Hypothalamus (tissue), 51 donors: ENCODE data around the gene PLA2G2C.
"Not testable (repeated sequence)": the region's sequence is repeated elsewhere in the genome, so short reads cannot be mapped to it uniquely, and the experiment has no call there.

ENCODE experiments used
- DNase-seq, 51 donors: peaks; one replicate each; lab custom pipeline; 2025; lab: John Stamatoyannopoulos, UW

The PLA2G2C gene

DNA sequence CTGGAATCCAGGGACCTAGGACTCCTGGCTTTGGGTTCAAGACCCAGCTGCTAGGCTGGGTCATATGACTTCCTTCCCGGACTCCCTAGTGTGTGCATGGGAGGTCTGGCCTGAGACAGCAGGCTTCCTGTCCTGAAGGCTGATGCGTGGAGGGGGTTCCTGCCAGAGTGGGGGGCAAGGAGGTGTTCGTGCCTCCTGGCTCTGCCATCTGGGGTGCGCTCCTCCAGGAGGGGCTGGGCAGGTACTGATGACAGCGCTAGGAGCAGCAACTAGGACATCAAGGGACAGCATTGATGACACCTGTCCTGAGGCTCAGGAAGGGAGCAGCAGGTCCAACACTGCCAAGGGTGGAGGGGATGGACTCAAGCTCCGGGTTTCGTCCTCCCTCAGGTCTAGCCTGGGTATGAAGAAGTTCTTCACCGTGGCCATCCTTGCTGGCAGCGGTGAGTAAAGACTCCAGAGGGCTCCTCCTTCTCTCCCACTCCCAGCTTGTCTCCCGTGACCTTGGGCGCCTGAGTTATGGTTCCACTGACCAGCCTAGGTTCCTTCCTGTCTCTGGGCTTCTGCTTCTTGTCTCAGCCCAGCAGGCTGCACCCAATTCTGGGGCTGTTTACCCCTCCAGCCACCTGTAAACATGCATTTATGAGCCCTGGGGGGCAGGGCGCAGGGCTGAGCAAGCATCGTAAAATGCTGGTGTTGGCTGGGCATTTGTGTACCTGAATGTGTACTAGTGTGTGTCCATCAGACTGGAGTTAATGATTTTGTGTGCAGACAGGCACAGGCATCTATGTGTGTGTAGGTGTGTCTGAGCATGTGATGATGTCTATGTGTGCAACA, 46.3 kb downstream of the PLA2G2C start:
- DNase-seq, result no peak

DNA sequence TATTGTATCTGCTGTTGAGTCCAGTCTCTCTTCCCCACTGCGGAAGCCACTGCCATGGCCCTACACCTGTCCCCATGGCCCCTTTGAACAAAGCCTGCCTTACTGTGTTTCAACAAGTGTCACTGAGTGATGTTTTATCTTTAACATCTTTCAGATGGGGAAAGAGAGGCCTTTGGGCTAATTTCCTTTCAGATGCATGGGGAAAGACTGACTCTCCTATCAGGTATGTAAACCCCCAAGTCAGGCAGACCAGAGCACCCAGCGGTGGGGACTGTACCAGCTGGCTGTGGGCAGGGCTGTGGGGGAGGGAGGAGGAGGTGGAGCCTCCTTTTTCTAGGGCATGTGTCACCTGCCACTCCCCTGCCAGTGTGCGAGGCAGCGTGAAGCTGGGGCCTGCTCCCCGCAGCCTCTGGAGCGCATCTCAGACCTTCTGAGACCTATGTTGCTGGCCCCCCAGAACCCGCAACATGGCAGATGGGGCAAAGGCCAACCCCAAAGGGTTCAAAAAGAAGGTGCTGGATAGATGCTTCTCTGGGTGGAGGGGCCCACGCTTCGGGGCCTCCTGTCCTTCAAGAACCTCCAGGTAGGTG, 47.3 kb downstream of the PLA2G2C start, which contains the start of gene PLA2G2F:
PLA2G2F (plus strand) TSS at position 363 of the 590 bp plus-strand sequence; CDS start at position 468, 105 bp downstream.
- DNase-seq, result no peak

DNA sequence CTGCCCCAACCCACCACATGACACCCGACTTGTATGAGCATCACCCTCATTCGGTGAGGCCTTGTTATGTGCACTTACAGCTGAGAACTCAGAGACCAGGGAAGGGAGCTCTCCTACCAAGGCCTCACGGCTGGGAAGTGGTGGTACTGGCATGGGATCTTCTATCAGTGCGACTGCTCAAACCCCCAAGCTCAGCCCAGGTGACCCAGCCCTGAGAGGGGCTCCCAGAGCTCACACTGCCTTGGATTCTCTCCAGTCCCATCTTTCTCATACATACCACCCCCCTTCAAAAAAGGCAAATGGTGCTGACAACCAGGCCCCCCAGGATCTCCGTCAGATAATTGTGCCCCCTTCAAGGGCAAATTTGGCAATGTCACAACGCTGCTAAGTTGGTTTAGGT, 48.0 kb downstream of the PLA2G2C start:
- DNase-seq, result no peak

DNA sequence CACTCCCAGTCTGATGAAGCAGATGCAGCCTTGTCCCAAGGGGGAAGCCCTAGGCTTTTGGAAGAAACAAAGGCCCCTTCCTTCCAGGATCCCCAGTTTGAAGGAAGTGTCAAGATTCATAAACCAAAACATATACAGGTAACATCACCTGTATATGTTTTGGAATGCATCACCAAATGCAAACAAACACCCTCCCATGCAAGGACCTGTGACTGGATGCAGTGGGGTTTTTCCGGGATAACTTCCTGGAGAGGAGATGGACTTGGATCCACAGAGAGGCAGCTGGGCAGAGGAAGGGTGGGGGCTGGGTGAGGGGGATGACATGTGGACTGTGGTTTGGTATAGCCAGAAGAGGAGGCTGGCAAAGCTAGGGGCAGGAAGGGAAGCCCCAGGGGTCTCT, 48.7 kb downstream of the PLA2G2C start:
- no peak for DNase-seq

DNA sequence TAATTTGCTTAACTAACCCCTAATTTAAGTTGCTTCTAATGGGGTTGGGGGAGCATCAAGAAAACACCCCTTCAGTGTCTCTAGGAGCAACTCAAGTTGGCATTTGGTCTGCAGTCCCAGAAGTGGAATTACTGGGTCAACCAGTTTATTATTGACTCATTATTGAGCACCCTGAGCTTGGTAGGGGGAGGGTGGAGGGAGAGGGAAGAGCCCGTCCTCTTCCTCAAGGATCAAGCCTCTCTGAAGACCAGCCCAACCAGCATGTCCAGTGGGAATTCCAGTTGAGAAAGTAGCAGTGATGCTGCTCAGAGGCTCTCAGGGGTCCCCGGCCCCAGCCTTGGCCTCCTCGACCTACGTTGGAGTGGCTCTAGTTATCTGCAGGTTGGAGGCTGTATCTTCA, 49.3 kb downstream of the PLA2G2C start:
- DNase-seq, result no peak

GRCh38 chr1:20136249-20136648, 50.1 kb downstream of the PLA2G2C start:
- DNase-seq, result no peak

DNA sequence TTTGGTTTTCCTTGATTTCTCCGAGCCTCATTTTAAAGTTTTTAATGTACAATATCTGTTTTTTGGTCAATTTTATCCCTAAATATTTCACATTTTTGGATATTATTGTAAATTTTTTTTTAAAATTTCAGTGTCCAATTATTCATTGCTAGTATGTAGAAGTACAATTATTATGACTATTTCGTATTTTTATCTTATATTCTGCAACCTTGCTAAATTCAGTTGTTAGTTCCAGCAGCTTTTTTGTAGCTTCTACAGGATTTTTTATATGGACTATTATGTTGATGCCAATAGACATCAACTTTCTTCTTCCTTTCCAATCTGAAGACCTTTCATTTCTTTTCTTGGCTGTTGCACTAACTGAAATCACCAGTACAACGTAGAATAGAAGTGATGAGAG, 51.3 kb downstream of the PLA2G2C start:
- no peak for DNase-seq

DNA sequence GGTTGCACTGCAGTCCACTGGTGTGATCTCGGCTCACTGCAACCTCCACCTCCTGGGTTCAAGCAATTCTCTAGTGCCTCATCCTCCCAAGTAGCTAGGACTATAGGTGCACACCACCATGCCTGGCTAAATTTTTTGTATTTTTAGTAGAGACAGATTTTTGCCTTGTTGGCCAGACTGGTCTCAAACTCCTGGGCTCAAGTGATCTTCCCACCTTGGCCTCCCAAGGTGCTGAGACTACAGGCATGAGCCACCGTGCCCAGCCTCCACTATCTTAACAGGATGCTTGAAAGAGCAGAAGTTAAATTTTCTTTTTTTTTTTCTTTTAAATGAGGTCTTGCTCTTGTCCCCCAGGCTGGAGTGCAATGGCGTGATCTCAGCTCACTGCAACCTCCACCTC, 55.8 kb downstream of the PLA2G2C start:
- DNase-seq, result not testable (repeated sequence)

- DNase-seq, result no peak
These were observed 59.4 kb downstream of the PLA2G2C start for GRCh38 chr1:20126806-20127440.

GRCh38 chr1:20126041-20126805, 60.1 kb downstream of the PLA2G2C start:
- DNase-seq, result no peak

DNA sequence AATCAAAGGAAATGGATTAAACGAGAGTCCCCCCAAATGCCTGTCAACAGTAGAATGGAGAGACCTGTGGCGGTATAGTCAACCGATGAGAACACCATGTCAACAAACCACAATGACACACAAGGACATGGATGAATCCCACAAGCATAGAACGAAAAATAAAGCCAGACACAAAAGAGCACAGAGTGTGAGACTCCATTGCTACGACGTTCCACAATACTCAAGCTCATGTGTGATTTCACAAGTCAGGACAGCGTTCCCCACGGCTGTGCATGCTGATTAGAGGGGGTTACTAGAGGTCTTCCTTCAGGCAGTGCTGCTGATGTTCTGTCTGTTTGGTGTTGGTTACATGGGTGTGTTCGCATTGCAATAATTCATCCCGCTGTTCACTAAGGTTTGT, 61.2 kb downstream of the PLA2G2C start:
- no peak for DNase-seq

DNA sequence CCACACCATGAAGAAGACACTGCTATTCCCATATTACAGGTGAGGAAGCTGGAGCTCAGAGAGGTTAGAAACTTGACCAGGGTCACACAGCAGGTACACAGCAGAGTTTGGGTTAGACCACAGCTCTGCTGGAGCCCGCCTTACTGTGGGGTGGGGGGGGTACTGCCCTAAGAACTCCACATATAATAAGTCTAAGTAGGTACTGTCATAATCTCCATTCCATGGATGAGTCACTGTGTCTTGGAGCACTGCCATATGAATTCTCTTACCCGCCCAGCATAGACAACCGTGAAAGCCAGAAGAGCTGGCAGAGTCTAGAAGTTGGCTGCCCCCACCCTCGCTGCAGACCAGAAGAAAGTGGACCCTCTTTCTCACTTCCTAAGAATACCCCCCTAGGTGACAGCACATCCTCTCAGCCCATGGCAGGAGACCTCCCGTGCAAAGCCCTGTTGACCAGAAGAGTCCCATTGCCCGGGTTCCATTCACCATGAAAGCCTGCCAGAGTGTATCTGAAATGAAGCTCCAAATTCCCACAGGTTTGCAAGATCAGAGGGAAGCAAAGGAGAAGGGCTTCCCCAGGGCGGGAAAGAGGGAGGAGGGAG, 61.8 kb downstream of the PLA2G2C start:
- DNase-seq, result peak in 1 of 51 donors; percentile 12

- DNase-seq, result no peak
These were observed 62.4 kb downstream of the PLA2G2C start for GRCh38 chr1:20123722-20124455.

GRCh38 chr1:20120796-20121195, 65.5 kb downstream of the PLA2G2C start:
- no peak for DNase-seq

- DNase-seq, result no peak
These were observed 67.0 kb downstream of the PLA2G2C start, which contains the start of gene PLA2G2D for GRCh38 chr1:20119347-20119746. PLA2G2D (minus strand) TSS chr1:20119536; CDS start chr1:20119498, 38 bp downstream.

DNA sequence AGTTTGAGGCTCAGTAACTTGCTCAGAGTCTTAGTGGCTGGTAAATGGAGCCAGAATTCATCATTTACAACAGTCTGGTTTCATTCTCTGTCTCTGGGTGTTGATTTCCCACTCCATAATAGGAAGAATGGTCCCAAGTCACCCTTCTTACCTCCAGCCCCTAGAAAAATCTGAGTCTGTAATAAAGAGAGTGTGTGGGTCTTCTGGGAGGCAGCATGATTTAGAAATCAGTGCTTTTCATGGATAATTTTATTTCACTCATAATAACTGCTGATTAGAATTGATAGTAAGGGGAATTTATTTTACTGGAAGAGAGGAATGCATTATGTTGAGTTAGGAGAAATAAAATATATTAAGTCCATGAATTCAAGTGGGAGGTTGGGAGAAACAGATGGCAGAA, 69.1 kb downstream of the PLA2G2C start:
- DNase-seq, result no peak

GRCh38 chr1:20115916-20116315, 70.4 kb downstream of the PLA2G2C start:
- DNase-seq, result no peak

- no peak for DNase-seq
These were observed 70.8 kb downstream of the PLA2G2C start for GRCh38 chr1:20115479-20115878.

GRCh38 chr1:20114021-20114648, 72.2 kb downstream of the PLA2G2C start:
- DNase-seq, result no peak
